GM19452 (cell line): ENCODE measurements around the gene CNTNAP5.
"Not testable (repeated sequence)": the region's sequence is repeated elsewhere in the genome, so short reads cannot be mapped to it uniquely, and the experiment has no call there.

Experiments
- ATAC-seq: cut with Tn5 transposase; IDR thresholded peaks from one replicate; pipeline ENCODE4 v1.9.1; 2021; ENCODE audit not compliant: unreplicated experiment

CNTNAP5 gene

GRCh38 chr2:124407836-124408534 lies 382.9 kb downstream of the CNTNAP5 start:
- ATAC-seq, result not testable (repeated sequence)

DNA sequence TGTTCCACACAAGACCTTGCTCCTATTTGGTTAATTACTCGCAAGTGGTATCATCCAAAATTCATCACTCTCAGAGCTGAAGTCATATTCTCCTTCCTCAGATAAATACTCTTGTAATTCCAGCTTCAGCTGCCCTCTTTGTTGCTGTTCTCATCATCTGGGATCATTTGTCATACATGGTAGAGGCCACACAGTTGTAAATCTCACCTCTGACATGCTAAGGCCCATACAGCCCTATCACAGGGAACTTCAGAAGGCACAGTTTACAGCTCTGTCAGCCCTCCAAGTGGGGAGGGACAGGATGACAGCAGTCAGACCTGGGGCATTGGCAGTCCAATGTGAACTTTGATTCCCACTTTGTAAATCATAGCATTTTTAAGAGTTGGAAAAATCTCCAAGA lies 399.0 kb downstream of the CNTNAP5 start:
- ATAC-seq, result no peak

GRCh38 chr2:124426122-124426521 lies 401.0 kb downstream of the CNTNAP5 start:
- no peak for ATAC-seq

- ATAC-seq, result no peak
These were observed 401.5 kb downstream of the CNTNAP5 start for GRCh38 chr2:124426625-124427024.

- ATAC-seq, result no peak
These were observed 412.7 kb downstream of the CNTNAP5 start for GRCh38 chr2:124437811-124438210.

GRCh38 chr2:124450481-124450880 lies 425.4 kb downstream of the CNTNAP5 start:
- ATAC-seq, result no peak

- no peak for ATAC-seq
These were observed 451.2 kb downstream of the CNTNAP5 start for GRCh38 chr2:124476291-124476690.

DNA sequence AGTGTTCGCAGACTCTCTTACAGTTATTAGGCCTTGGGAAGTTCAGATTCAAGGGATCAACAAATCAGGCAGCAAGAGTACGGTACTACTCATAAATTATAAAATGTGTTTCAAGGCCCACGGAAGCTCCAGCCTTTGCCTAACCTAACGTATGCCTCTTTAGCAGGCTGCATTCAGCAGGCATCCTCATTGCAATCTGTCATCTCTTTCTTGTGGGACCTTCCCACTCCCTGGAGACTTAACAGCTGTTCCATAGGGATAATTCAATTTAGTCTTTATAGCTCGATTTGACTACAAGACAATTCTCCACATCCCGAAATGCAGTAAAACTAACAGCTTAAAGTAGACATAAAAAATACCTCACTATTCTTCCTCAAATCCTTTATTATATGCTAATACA lies 453.7 kb downstream of the CNTNAP5 start:
- ATAC-seq, result no peak

DNA sequence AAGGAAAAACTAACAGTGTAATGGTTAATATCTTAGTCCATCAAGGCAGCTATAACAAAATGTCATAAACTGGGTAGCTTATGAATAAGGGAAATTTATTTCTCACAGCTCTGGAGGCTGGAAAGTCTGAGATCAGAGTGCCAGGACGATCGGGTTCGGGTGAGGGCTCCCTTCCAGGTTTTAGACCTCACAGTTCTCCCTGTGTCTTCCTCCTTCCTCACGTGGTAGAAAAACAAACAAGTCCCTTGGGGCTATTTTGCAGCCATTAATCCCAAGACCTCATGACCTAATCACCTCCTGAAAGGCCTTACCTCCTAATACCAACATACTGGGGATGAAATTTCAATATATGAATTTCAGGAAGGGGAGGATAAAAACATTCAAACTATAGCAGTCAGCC lies 455.9 kb downstream of the CNTNAP5 start:
- no peak for ATAC-seq

GRCh38 chr2:124482044-124482443 lies 457.0 kb downstream of the CNTNAP5 start:
- ATAC-seq, result no peak

GRCh38 chr2:124482551-124482950 lies 457.5 kb downstream of the CNTNAP5 start:
- no peak for ATAC-seq

DNA sequence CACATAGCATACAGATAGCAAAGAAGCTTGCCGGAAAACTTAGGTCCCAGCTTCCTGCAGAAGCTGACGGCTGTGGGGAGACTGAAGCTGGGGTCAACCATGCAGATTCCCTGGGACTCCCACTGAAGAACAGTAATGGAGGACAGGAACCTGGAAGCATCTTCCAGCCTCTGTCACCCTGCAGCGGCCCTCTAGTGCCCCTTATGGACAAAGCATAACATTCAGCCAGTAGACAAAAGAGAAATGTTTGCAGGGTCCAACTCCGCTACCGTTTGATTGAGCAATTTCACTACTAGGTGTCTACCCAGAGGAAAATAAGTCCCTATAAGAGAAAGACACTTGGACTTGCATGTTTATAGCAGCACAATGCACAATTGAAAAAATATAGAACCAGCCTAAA lies 460.6 kb downstream of the CNTNAP5 start:
- no peak for ATAC-seq

GRCh38 chr2:124489686-124490085 lies 464.6 kb downstream of the CNTNAP5 start:
- ATAC-seq, result no peak

DNA sequence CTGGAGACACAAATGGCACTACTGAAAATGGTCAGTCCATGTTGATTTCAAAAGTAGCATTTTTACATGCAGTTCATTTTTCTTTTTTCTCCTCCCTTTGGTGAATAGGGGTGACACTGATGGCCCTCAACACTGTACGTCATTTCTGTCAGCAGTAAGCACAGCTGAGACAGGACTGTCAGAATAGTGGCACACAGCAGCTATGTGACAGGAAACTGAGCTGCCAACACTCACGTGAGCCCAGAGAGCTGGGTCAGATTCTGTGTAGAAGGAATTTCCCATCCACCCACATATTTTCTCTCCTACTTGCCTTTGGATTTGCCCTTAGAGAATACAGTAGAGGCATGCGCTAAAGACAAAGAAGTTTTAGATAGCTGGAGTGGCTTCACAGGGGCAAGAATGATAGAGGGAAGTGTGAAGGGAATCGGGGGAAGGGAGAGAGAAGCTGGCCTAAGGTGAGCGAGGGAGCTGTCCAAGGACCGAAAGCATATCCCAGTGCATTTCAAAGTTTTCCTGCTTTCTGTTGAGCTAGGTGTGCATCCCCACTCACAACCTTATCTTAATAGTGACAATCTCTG lies 476.6 kb downstream of the CNTNAP5 start:
- ATAC-seq, result no peak

DNA sequence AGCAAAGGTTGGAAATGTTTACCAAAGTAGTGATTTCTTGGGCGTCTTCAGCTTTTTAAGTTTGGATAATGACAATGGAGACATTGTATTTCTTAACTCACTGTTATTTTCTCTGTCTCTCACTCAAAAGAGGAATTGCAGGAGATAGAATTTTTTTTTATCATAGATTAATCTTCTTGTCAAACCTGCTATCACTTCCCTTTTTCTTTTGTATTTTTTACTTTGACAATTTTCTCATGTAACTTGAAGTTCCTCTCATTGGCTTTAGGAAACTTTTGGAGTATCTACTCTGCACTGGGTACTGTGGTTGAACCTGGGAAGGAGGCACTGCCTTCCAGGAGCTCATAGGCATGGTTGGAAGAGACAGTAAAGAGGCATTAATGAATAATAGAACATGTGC lies 489.1 kb downstream of the CNTNAP5 start:
- ATAC-seq, result no peak

DNA sequence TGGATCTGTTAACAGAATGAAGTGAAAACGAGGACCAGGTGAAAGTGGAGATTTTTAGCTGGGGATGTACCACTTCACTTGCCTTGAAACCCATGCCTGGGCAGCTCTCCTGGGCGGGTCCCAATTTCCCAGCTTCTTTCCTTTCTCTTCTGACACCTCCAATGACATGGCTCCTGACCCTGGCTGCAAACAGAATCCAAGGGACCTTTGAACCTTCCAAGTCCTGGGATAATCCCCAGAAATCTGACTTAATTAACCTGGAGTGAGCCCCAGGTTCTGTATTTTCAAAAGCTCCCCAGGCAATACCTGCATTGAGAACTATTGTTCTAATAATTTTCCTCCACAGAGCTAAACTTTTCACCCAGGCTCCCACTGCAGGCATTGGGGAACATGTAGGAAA lies 495.9 kb downstream of the CNTNAP5 start:
- ATAC-seq, result no peak

- ATAC-seq, result no peak
These were observed 498.0 kb downstream of the CNTNAP5 start for GRCh38 chr2:124523096-124523495.

- ATAC-seq, result no peak
These were observed 499.2 kb downstream of the CNTNAP5 start for GRCh38 chr2:124524155-124524915.

- ATAC-seq, result no peak
These were observed 501.1 kb downstream of the CNTNAP5 start for GRCh38 chr2:124526221-124526620.

- ATAC-seq, result no peak
These were observed 505.1 kb downstream of the CNTNAP5 start for GRCh38 chr2:124530203-124530602.

DNA sequence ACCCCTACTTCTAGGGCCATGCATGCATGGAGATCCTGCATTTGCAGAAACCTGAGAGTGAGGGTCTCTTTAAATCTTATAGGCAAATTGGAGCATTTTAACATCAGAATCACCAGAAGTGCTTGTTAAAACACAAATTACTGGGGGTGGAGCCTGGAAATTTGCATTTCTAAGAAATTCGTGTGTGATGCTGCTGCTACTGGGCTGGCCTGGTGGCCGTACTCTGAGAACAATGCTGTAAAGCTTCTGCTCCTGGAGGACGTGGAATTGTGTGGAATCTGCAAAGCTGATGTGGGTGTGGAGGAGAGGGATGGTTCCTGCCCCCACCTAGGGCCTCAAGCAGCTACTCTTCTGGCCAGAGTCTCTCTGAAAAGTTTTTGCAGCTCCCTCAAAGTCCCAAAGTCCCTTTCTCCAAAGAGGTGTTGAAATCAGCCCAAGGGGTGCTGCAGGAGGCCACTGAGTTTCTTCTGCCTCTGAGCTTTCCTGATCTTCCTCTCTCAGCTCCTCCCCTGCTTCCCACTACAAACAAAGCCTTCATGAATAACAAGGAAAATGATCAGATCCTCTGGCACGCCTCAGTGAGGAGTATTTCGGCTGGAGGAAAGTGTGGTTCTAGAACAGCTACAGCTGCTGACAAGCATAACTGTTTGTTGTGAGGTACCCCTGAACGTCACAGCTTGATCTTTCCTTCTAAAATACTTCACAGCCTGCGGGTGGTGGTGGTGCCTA lies 508.3 kb downstream of the CNTNAP5 start:
- ATAC-seq, result no peak

DNA sequence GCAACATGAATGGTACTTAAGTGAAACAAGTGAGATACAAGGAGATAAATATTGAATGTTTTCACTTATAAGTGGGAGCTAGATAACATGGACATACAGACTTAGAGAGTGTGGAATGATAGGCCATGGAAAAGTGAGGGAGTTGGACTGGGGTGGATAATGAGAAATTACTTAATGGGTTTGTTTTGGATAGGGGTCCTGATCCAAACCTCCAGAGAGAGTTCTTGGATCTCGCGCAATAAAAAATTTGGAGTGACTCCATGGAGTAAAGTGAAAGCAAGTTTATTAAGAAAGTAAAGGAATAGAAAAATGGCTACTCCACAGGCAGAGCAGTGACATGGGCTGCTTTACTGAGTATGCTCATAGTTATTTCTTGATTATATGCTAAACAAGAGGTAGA lies 508.9 kb downstream of the CNTNAP5 start:
- no peak for ATAC-seq
